ENCODE results near the gene TPD52L1.

The TPD52L1 gene

DNA sequence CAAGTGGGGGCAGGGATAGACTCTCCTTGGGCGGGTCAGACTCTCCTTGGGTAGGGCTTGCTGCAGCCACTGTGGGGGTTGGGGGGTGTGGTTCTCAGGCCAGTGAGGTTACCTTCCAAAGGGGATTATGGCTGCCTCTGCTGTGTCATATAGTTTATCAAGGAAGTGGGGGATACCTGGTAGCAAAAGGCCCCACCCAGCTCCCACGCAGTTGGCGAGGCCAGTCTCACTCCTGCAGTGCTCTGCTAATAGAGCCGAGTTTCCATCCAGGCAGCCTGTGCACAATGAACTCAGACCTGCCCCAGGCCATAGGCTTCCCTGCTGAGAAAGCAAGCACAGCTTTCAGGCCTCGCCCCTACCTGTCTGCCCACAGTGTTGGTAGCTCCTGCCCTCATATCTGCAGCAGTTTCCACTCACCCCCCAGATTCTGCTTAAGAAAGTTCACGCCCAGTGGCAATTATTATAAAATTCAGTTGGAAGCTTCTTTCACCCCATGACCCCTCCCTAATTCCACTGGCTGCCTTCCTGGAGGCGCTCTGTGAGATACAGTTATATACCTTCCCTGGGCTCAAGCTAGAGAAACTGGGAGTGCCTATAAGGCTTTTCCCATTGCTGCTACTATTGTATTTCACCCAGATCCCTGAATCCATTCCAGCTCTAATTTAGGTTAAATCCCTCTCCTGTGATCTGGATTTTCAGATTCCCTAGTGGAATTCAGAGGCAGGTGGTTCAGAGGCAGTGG, 92.1 kb downstream of the TPD52L1 start:
- no peak for DNase-seq (ENCODE audit: low spot score)

- DNase-seq (ENCODE audit: low spot score), result no peak
Observed at GRCh38 chr6:125246566-125246965, 93.0 kb downstream of the TPD52L1 start.

- DNase-seq (ENCODE audit: low spot score), result no peak
Observed at GRCh38 chr6:125248136-125248535, 94.6 kb downstream of the TPD52L1 start.

DNA sequence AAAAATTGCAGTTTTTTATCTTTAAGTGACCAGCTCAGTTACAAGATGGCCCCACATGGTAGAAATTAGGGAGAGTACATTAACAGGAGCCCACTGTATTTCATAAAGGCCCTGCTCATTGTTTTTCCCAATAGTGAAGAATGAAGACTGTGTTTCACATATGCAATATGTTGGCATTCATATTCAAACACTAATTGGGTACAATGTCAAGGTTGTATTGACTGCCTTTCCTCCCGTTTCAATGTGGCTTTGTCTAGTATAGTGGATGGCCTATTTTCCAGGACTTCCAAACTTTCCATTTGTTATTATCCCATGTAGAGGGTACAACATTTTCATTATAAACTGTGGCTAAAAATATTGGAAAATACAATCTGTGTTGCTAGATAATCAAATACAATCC, 96.9 kb downstream of the TPD52L1 start:
- DNase-seq (ENCODE audit: low spot score), result no peak

- no peak for DNase-seq (ENCODE audit: low spot score)
Observed at GRCh38 chr6:125251516-125252220, 98.1 kb downstream of the TPD52L1 start.

GRCh38 chr6:125252891-125253290, 99.3 kb downstream of the TPD52L1 start:
- no peak for DNase-seq (ENCODE audit: low spot score)

GRCh38 chr6:125253881-125254280, 100.3 kb downstream of the TPD52L1 start:
- DNase-seq (ENCODE audit: low spot score), result no peak

DNA sequence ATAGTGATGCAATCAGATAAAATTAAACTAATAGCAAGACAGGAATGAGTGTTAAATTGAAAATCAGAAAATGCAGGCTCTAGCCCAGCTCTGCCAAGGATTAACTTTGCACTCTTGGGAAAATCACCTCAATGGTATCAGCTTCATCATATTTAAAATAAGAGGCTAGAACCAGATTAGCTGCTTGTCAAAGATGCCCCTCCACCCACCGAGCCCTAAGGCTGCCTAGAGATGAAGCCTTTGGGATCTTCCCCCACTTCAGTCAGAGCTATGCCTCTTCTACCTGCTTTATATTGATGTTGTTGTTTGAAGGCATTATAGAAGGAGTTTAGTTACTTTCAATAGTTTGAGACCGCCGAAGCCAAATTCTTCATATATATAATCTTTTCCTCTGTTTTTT, 100.7 kb downstream of the TPD52L1 start:
- no peak for DNase-seq (ENCODE audit: low spot score)

DNA sequence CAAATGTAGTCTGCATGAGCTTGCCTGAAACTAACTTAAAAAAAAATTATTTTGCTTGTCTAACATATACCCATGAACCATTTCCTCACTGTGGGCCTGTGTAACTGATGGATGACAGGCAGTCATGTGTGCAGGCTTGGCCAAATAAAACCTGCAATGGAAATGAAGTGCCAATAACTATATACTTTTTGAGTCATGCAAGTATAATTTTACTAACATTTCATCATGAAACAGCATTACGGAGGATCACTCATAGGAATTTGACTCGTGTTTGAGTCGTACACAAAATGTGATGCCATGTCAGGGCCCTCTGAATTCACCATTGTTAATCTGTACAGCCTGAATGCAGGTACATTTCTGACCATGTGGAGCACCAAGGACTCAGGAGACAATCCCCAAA, 101.6 kb downstream of the TPD52L1 start:
- no peak for DNase-seq (ENCODE audit: low spot score)

- DNase-seq (ENCODE audit: low spot score), result no peak
Observed at GRCh38 chr6:125257351-125257750, 103.8 kb downstream of the TPD52L1 start.

DNA sequence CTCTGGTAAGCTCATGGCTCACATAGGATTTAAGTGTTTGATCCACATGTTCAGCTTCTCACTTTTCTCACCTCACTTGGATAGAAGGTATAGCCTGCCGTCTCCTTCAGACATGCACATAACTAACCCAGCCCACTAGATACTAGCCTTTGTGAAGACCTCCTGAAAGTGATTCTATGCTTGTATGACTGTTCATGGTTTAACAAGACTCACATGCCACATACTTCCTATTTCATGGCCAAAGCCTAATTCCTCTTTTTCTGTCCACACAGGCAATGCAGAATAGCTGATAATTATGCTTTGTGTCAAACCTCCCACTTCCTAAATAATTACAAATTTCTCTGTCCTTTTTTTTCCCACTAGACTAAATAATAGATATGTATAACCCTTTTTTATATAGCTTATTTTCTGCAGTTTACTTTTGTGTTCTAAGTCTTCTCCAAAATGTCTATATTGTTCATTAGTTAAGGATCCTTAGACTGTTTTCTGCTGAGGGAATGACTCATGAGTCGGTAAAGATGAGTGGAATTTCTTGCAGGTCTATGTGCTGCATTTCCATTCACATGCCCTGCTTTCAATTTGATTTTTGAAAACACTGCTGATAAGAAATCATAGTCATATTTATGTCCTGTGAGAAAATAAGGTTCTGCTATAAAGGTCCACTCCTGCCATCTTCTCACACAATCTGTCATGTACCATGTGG, 105.2 kb downstream of the TPD52L1 start:
- DNase-seq (ENCODE audit: low spot score), result no peak

- DNase-seq (ENCODE audit: low spot score), result no peak
Observed at GRCh38 chr6:125259354-125259736, 105.8 kb downstream of the TPD52L1 start.

- DNase-seq (ENCODE audit: low spot score), result no peak
Observed at GRCh38 chr6:125262016-125263013, 108.7 kb downstream of the TPD52L1 start.

- DNase-seq (ENCODE audit: low spot score), result no peak
Observed at GRCh38 chr6:125264476-125264875, 110.9 kb downstream of the TPD52L1 start.

- DNase-seq (ENCODE audit: low spot score), result no peak
Observed at GRCh38 chr6:125267806-125268523, 114.4 kb downstream of the TPD52L1 start.

GRCh38 chr6:125268765-125269164, 115.2 kb downstream of the TPD52L1 start:
- DNase-seq (ENCODE audit: low spot score), result no peak

DNA sequence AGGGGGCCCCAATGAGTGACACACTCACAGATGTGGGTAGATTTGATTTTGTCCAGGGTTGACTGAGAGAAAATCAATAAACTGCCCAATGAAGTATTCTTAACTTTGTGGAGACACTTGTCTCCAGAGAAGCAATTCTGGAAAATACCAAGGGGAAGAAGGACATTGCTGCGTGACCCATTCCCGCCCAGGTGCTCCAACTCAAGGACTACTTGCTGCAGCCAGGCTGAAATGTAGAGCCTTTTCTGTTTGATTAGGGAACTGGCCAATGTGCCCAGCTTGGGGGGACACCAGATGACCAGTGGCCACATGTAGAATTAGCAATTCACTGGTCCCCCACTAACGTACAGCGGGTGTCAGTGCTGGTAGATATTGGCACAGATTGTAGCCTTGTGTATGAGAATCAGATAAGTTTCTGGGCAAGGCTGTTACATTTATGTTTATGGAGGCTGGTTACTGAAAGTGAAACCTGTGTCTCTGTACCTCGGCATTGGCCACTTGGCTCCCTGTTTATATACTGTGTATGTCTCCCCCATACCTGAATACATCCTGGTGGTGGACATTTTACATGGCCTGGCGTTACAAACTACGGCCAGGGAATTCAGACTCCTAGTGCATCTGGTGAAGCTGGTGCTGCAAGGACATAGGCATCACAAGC, 115.9 kb downstream of the TPD52L1 start:
- DNase-seq (ENCODE audit: low spot score), result no peak

DNA sequence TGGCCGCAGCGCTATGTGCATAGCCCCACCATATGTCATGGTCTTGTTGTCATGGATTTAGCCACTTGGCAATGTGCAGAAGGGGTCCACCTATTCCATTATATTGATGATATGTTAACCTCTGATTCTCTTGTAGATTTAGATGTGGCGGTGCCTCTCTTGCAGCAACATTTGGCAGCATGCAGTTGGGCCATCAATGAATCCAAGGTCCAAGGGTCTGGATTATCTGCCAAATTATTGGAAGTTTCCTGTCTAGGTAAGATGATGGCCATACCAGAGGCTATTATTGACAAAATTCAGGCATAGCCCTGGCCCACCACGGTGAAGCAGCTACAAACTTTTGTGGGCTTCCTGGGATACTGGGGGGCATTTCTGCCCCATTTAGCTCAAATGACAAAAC, 116.8 kb downstream of the TPD52L1 start:
- DNase-seq (ENCODE audit: low spot score), result no peak

DNA sequence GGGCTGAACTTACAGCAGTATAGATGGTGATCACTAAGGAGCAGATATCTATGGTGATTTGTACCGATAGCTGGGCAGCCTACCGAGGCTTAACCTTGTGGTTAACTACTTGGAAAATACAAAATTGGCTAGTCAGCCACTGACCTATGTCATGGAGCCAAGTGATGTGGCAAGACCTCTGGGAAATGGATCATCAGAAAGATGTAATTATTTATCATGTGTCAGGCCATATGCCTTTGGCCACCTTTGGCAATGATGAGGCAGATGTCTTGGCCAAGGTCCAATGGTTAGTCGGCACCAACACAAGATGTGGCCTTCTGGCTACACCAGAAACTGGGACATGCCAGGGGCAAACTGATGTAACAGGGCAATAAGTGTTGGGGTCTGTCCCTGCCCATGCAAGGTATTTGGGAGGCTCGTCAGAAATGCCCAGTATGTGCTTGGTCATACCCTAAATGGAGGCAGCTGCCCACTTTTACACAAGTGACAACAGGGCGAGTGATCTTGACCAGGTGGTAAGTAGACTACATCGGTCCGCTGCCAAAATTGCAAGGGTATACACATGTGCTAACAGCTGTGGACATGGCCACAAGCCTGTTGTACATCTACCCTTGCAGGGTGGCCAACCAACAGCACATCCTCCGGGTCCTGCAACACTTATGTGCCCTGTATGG, 118.0 kb downstream of the TPD52L1 start:
- no peak for DNase-seq (ENCODE audit: low spot score)

DNA sequence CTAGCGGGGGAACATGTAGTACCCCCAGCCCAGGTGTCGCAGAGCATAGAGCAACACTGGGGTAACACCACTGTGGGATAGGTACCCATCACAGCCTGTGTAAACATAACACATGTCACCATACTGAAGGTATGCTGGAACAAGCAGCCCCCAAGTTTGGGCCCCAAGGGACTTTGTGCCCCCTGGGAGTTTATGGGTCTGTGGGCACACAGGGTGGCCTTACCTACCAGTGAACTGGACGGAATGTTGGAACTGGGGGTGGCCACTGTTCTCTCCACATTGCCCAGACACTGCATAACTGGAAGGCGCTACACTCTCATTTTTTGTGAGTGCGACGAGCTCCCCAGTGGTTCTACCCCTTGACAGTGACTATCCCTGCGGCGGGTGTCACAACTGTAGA, 119.7 kb downstream of the TPD52L1 start:
- DNase-seq (ENCODE audit: low spot score), result no peak
